ENCODE results near the gene SNX11.

SNX11 gene

GRCh38 chr17:48162946-48163506 lies 55.5 kb downstream of the SNX11 start:
- DNase-seq, result no peak

GRCh38 chr17:48163809-48164208 lies 56.2 kb downstream of the SNX11 start:
- no peak for DNase-seq

GRCh38 chr17:48169926-48170325 lies 62.4 kb downstream of the SNX11 start:
- no peak for DNase-seq
